Endothelial cell of umbilical vein (primary cell): ENCODE results near the gene ACTL7B. TPM values are rescaled to one million over a fixed set of nuclear protein-coding genes. Genes with fewer than 3 reads are reported as not detected.

Source experiments
- BruUV-seq: library from RNA; stranded (reverse); fragments of 400-500 nt; replicated peaks from 2 replicates; lab custom pipeline; 2021; lab: Mats Ljungman, UMichigan
- CTCF ChIA-PET: fragments of 300-600, 350-600 bp; sonication (Branson Sonifier 250); formaldehyde crosslinking; loops from one replicate; lab custom pipeline; 2021; ENCODE audit warnings: antibody characterized with exemption, inconsistent platforms; lab: Charles Lee
- POLR2A ChIA-PET: fragments of 300-600, 350-600 bp; sonication (Branson Sonifier 250); formaldehyde crosslinking; loops from one replicate; lab custom pipeline; 2021; ENCODE audit warnings: antibody characterized with exemption, inconsistent platforms; lab: Charles Lee
- DNase-seq: peaks from one replicate; pipeline ENCODE4 v3.0.0-alpha.2; 2011; ENCODE audit warnings: low read depth, low spot score
- FAIRE-seq: peaks from 2 replicates; lab custom pipeline; 2011; peaks lifted over from hg19 to GRCh38; lab: Jason Lieb, UNC
- H2AFZ ChIP-seq: 2 replicates; pipeline ENCODE4 v1.6.0; 2012; ENCODE audit warnings: low read depth, low read length, control low read depth, inconsistent platforms
- H3K27ac ChIP-seq: 2 replicates; pipeline ENCODE4 v1.5.1; 2011; ENCODE audit warnings: low read depth, mild to moderate bottlenecking, control low read depth, low read length, moderate library complexity; ENCODE audit not compliant: insufficient read depth
- H3K27me3 ChIP-seq, 2 experiments: 2 replicates each; pipeline versions ENCODE4 v1.6.0 to v1.6.1; 2011; ENCODE audit warnings: low read length in 2 of 2, mixed read lengths in 1 of 2; ENCODE audit not compliant: control insufficient read depth in 2 of 2, insufficient read depth in 2 of 2
- H3K36me3 ChIP-seq, 2 experiments: 2 replicates in 1 of 2; 3 replicates in 1 of 2; pipeline ENCODE4 v1.5.1; 2011; ENCODE audit warnings: low read length in 2 of 2, mild to moderate bottlenecking in 1 of 2, moderate library complexity in 1 of 2; ENCODE audit not compliant: control insufficient read depth in 2 of 2, insufficient read depth in 2 of 2; ENCODE audit errors: extremely low read depth in 1 of 2
- H3K4me1 ChIP-seq: 3 replicates; pipeline ENCODE4 v1.5.1; 2011; ENCODE audit warnings: mild to moderate bottlenecking, low read length; ENCODE audit not compliant: control insufficient read depth, insufficient read depth; ENCODE audit errors: extremely low read depth
- H3K4me2 ChIP-seq: 2 replicates; pipeline ENCODE4 v1.6.1; 2011; ENCODE audit warnings: low read length, control low read depth, mixed read lengths; ENCODE audit not compliant: insufficient read depth
- H3K4me3 ChIP-seq, 3 experiments: fragments of 200-600 bp in 1 of 3; sonication (generic), shearing (Covaris generic) in 1 of 3; replicated peaks in 1 of 3; 2 replicates each; pipeline ENCODE4 v1.5.1; 2011 to 2016; ENCODE audit warnings: control low read depth in 3 of 3, low read length in 3 of 3, mild to moderate bottlenecking in 2 of 3, inconsistent platforms in 1 of 3, low read depth in 1 of 3, moderate library complexity in 1 of 3; ENCODE audit not compliant: insufficient read depth in 1 of 3
- H3K79me2 ChIP-seq: 2 replicates; pipeline ENCODE4 v1.6.0; 2012; ENCODE audit warnings: low read length, inconsistent platforms; ENCODE audit not compliant: control insufficient read depth, insufficient read depth
- H3K9ac ChIP-seq: replicated peaks from 2 replicates; pipeline ENCODE3; 2011; ENCODE audit warnings: low read length, control low read depth; ENCODE audit not compliant: insufficient read depth; ENCODE audit errors: extremely low read depth
- H3K9me1 ChIP-seq: replicated peaks from 3 replicates; pipeline ENCODE4 v1.6.0; 2011; ENCODE audit warnings: mild to moderate bottlenecking, low read length; ENCODE audit not compliant: control insufficient read depth, insufficient read depth; ENCODE audit errors: extremely low read depth
- H3K9me3 ChIP-seq: replicated peaks from 2 replicates; pipeline ENCODE4 v1.5.1; 2012; ENCODE audit warnings: low read length, inconsistent platforms; ENCODE audit not compliant: control insufficient read depth, insufficient read depth
- H4K20me1 ChIP-seq: replicated peaks from 2 replicates; pipeline ENCODE3; 2011; ENCODE audit warnings: mild to moderate bottlenecking, low read length; ENCODE audit not compliant: control insufficient read depth, insufficient read depth; ENCODE audit errors: extremely low read depth
- CTCF ChIP-seq, 2 donors: IDR thresholded peaks; 1 replicate in 1 of 2; 2 replicates in 1 of 2; pipeline ENCODE4 v1.5.1; 2011; ENCODE audit warnings: low read length in 2 of 2, mild to moderate bottlenecking in 2 of 2, moderate library complexity in 2 of 2, control low read depth in 1 of 2, inconsistent platforms in 1 of 2, low read depth in 1 of 2; ENCODE audit not compliant: insufficient read depth in 1 of 2; ENCODE audit errors: extremely low read depth in 1 of 2
- EZH2 ChIP-seq: IDR thresholded peaks from 2 replicates; pipeline ENCODE4 v1.6.1; 2012; ENCODE audit warnings: borderline replicate concordance, low read depth, mild to moderate bottlenecking, moderate library complexity, low read length, inconsistent platforms; ENCODE audit not compliant: severe bottlenecking
- FOS ChIP-seq: IDR thresholded peaks from 2 replicates; pipeline ENCODE4 v1.6.1; 2011; ENCODE audit warnings: mild to moderate bottlenecking, low read length, moderate library complexity, borderline replicate concordance; ENCODE audit not compliant: insufficient read depth
- GATA2 ChIP-seq: IDR thresholded peaks from 2 replicates; pipeline ENCODE4 v1.7.0; 2011; ENCODE audit warnings: low read depth, mild to moderate bottlenecking, moderate library complexity, mixed read lengths, low read length; ENCODE audit not compliant: insufficient read length, insufficient read depth
- JUN ChIP-seq: IDR thresholded peaks from 2 replicates; pipeline ENCODE4 v1.6.1; 2011; ENCODE audit warnings: borderline replicate concordance, low read depth; ENCODE audit not compliant: insufficient read length, insufficient read depth
- MAX ChIP-seq: IDR thresholded peaks from 2 replicates; pipeline ENCODE4 v1.6.1; 2011; ENCODE audit not compliant: insufficient read depth, insufficient read length
- MYC ChIP-seq: IDR thresholded peaks from one replicate; pipeline ENCODE4 v1.6.1; 2011; ENCODE audit warnings: mild to moderate bottlenecking, low read depth, low read length
- POLR2A ChIP-seq: IDR thresholded peaks from 2 replicates; pipeline ENCODE4 v1.6.1; 2012; ENCODE audit warnings: low read depth, mild to moderate bottlenecking, control low read depth, low read length
- POLR2AphosphoS5 ChIP-seq: IDR thresholded peaks from 2 replicates; pipeline ENCODE4 v1.6.1; 2012; ENCODE audit warnings: low read depth, mild to moderate bottlenecking, control low read depth, low read length, moderate library complexity; ENCODE audit not compliant: insufficient read depth
- dilution Hi-C: fragments of 300-500 bp; cut with MboI; formaldehyde crosslinking; loops from one replicate; pipeline ENCODE4 v1.15.0; 2019; ENCODE audit warnings: low sequenced_read_pairs; ENCODE audit not compliant: extremely low pct_ligation_motif_present
- intact Hi-C: fragments of 100-400 bp; cut with micrococcal nuclease; formaldehyde crosslinking; loops from one replicate; pipeline ENCODE4 v1.10.0; 2022
- polyA plus RNA-seq, 4 experiments: library from polyadenylated mRNA; depleted of rRNA in 3 of 4; stranded (reverse) in 3 of 4; unstranded in 1 of 4; fragments of >200 nt; gene quantifications; 2 replicates each; pipeline versions ENCODE4 v1.2.1 to v1.2.3, GENCODE V29; 2011 to 2012; ENCODE audit warnings: missing spikeins in 1 of 4
- total RNA-seq: library from RNA; stranded (reverse); gene quantifications from 2 replicates; pipeline ENCODE4 v1.2.3, GENCODE V29; 2021

ACTL7B gene
- total and polyA plus RNA-seq, 2 donors (not counting 3 experiments of a cell fraction or from before 2014, with no cell fraction given): not detected

GRCh38 chr9:108876425-108876824 lies 20.6 kb upstream of the ACTL7B start:
- H3K36me3 ChIP-seq: peaks cover 11 to 17% of the 10 kb centered on the region in 2 experiments
- H3K4me2 ChIP-seq: no peak overlapping the region
- H3K9me1 ChIP-seq: no peaks in the 10 kb centered on the region
- no peak for DNase-seq
- intact Hi-C loops: no loop called here
- no peaks in the 10 kb centered on the region for H3K79me2 ChIP-seq
- CTCF ChIA-PET: interaction anchor here (0.7 to 3.5 kb wide), 4 partner anchors 9 to 341 kb away, joined by 3 to 15 read pairs (median 4); no protein-coding TSS in a partner anchor
- POLR2A ChIA-PET: no interaction called here
- TF ChIP-seq GATA2 (no peak), EZH2 (no peak), CTCF (IDR thresholded peaks at IDR 0.05; ENCODE audit: extremely low read depth in 1 of 2, insufficient read depth in 1 of 2, low read depth in 1 of 2, low read length in 2 of 2) (no peak), MYC (no peak), FOS (no peak), POLR2A (no peak), MAX (no peak), POLR2AphosphoS5 (no peak), JUN (no peak)
- dilution Hi-C loops: no loop called here
- H3K27me3 ChIP-seq: no peaks in the 10 kb centered on the region
- H3K9ac ChIP-seq: no peak overlapping the region
- BruUV-seq: no TSS peak
- no peak for FAIRE-seq
- H3K4me3 ChIP-seq: no peak overlapping the region
- H3K4me1 ChIP-seq: no peaks in the 10 kb centered on the region
- no peak overlapping the region for H3K27ac ChIP-seq
- H4K20me1 ChIP-seq: no peaks in the 10 kb centered on the region
- no peak overlapping the region for H2AFZ ChIP-seq
- H3K9me3 ChIP-seq: no peaks in the 10 kb centered on the region
